GM18526 (cell line): Measurements from ENCODE around the gene LHFPL5.

Experiments used
- POLR2A ChIP-seq: IDR thresholded peaks from 3 replicates; pipeline ENCODE4 v1.6.1; 2011; ENCODE audit not compliant: insufficient read length; ENCODE audit errors: extremely low read depth

Gene LHFPL5

GRCh38 chr6:35804996-35805736 lies at the start of gene LHFPL5:
Gene LHFPL5, plus strand, starts transcription at chr6:35805352. Its CDS starts 319 bp downstream, at chr6:35805671.
- no peak for TF ChIP-seq POLR2A

GRCh38 chr6:35757456-35758123 lies 47.6 kb upstream of the LHFPL5 start:
- no peak for TF ChIP-seq POLR2A

GRCh38 chr6:35759426-35759825 lies 45.7 kb upstream of the LHFPL5 start:
- TF ChIP-seq POLR2A: no peak

- TF ChIP-seq POLR2A: no peak
Measured at GRCh38 chr6:35765739-35766138, 39.4 kb upstream of the LHFPL5 start.

GRCh38 chr6:35769211-35769610 lies 35.9 kb upstream of the LHFPL5 start:
- no peak for TF ChIP-seq POLR2A

- no peak for TF ChIP-seq POLR2A
Measured at GRCh38 chr6:35771343-35771627, 33.9 kb upstream of the LHFPL5 start.

- TF ChIP-seq POLR2A: no peak
Measured at GRCh38 chr6:35774116-35774794, 30.9 kb upstream of the LHFPL5 start.

GRCh38 chr6:35775031-35775430 lies 30.1 kb upstream of the LHFPL5 start:
- TF ChIP-seq POLR2A: no peak

GRCh38 chr6:35776364-35777215 lies 28.6 kb upstream of the LHFPL5 start, which contains the start of gene CLPSL2:
Gene CLPSL2, plus strand, starts transcription at chr6:35776598. Its CDS starts 21 bp downstream, at chr6:35776619.
- TF ChIP-seq POLR2A: no peak

- no peak for TF ChIP-seq POLR2A
Measured at GRCh38 chr6:35777356-35778102, 27.6 kb upstream of the LHFPL5 start.

GRCh38 chr6:35778437-35778836 lies 26.7 kb upstream of the LHFPL5 start:
- no peak for TF ChIP-seq POLR2A

GRCh38 chr6:35780719-35781118 lies 24.4 kb upstream of the LHFPL5 start, which contains the start of gene CLPSL1:
Gene CLPSL1, plus strand, starts transcription at chr6:35781019. Its CDS starts 92 bp downstream, at chr6:35781111.
- no peak for TF ChIP-seq POLR2A

GRCh38 chr6:35781290-35781689 lies 23.9 kb upstream of the LHFPL5 start:
- no peak for TF ChIP-seq POLR2A

GRCh38 chr6:35782424-35782823 lies 22.7 kb upstream of the LHFPL5 start:
- no peak for TF ChIP-seq POLR2A

- TF ChIP-seq POLR2A: no peak
Measured at GRCh38 chr6:35784200-35784599, 21.0 kb upstream of the LHFPL5 start.

GRCh38 chr6:35786272-35786671 lies 18.9 kb upstream of the LHFPL5 start:
- TF ChIP-seq POLR2A: no peak
